ENCODE measurements around the gene ELL. TPM values are rescaled to one million over a fixed set of nuclear protein-coding genes. Genes with fewer than 3 reads are reported as not detected.

ELL gene
- polyA plus RNA-seq, 6 donors from 2014 or later: 7.0 to 19.3 (median 14.6) TPM

DNA sequence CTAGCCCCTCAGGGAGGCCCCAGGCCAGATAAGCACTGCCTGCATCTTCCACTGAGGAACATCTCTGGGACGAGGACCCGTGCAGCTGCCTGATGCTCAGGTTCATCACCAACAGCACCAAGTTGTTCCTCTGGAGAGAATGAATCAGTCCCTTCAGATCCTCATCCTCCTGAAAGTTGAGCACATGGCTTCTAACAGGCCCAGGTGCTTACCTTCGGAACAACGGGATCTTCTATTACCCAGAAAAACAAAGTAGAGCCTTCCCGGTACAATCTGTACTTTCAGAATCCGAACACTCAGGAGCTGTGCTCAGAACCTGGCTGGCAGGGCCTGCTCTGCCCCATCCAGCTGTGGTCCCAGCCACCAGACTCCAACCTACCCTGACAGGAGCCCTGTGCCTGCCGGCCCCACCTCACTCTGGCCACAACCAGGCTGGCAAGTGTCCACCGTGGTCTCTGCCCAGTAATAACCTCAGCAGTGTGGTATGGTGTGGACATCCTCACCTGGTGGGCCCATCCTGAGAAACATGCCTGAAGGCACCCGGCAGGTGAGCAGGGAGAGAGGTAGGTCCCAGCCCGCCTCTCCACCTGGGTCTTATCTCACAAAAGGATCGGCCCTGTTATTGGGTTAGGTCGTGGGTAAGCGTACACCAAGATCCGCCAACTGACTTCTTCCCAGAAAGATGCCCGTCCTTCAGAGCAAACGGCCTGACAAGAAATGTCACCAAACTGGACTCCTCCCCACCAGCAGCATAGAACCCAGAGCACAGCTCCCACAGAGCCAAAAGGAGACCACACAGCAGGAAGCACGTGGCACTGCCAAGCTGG lies 34.1 kb downstream of the ELL start:
- Mint-ChIP-seq H3K4me1 (peaks cover 41 to 79% (median 62%) of the 10 kb centered on the region in 3 donors), H3K36me3 (no peaks in the 10 kb centered on the region), H3K4me3 (no peak overlapping the region), H3K9me3 (no peaks in the 10 kb centered on the region), H3K27ac (peak overlapping the region in 1 of 6 donors; percentile 37), H3K27me3 (no peaks in the 10 kb centered on the region)
- no peak for ATAC-seq (ENCODE audit: low read depth in 2 of 2)
- DNase-seq: no peak

DNA sequence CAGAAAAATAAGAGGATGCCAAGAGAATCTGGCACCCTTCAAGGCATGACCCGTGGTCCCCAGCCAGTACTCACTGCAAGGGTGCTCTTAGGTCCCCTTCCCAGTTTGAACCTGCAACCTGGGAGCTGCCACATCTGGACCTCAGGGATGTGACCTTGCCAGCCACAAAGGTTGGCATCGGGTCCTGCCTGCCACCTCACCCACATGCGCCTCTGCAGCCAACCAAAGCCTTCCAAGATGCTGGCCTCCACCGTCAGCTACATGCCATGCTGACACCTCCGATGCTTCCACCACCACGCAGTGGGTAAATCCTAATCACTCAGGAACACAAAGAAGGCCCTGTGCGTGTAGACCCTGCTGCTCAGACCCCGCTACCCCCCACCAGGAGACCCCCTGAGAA lies 35.1 kb downstream of the ELL start:
- no peaks in the 10 kb centered on the region for H3K36me3 Mint-ChIP-seq
- no peak for ATAC-seq (ENCODE audit: low read depth in 2 of 2)
- H3K27ac Mint-ChIP-seq: peak overlapping the region in 2 of 6 donors; percentile 28 to 73
- no peak for DNase-seq
- no peaks in the 10 kb centered on the region for H3K9me3 Mint-ChIP-seq
- no peaks in the 10 kb centered on the region for H3K27me3 Mint-ChIP-seq
- H3K4me1 Mint-ChIP-seq: peaks cover 36 to 75% (median 64%) of the 10 kb centered on the region in 3 donors
- no peak overlapping the region for H3K4me3 Mint-ChIP-seq

DNA sequence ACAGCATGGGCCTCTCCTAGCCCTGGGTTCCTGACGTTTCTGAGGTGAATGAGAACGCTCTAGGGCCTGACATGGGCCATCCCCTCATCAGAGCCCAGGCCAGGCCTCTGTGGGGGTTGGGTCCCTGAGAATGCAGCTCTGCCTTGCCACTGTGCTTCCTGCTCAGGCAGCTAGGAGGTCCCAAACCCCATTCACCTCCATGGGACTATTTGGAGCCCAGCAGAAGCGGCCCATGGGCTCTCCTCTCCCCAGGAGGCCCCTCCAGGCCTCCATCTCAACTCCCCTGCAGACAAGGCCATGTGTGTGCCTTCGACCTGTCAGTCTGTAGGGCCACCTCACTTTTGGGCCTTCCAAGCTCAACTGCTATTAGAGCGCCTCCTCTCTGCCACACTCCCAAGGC lies 36.9 kb downstream of the ELL start:
- no peaks in the 10 kb centered on the region for H3K27me3 Mint-ChIP-seq
- DNase-seq (no peak), ATAC-seq (ENCODE audit: low read depth in 2 of 2) (peak in 1 of 2 donors; percentile 4)
- no peaks in the 10 kb centered on the region for H3K9me3 Mint-ChIP-seq
- H3K4me1 Mint-ChIP-seq: peaks cover 47 to 90% (median 74%) of the 10 kb centered on the region in 3 donors
- H3K36me3 Mint-ChIP-seq: no peaks in the 10 kb centered on the region
- no peak overlapping the region for H3K4me3 Mint-ChIP-seq
- peak overlapping the region in 2 of 6 donors; percentile 65 to 76 for H3K27ac Mint-ChIP-seq

DNA sequence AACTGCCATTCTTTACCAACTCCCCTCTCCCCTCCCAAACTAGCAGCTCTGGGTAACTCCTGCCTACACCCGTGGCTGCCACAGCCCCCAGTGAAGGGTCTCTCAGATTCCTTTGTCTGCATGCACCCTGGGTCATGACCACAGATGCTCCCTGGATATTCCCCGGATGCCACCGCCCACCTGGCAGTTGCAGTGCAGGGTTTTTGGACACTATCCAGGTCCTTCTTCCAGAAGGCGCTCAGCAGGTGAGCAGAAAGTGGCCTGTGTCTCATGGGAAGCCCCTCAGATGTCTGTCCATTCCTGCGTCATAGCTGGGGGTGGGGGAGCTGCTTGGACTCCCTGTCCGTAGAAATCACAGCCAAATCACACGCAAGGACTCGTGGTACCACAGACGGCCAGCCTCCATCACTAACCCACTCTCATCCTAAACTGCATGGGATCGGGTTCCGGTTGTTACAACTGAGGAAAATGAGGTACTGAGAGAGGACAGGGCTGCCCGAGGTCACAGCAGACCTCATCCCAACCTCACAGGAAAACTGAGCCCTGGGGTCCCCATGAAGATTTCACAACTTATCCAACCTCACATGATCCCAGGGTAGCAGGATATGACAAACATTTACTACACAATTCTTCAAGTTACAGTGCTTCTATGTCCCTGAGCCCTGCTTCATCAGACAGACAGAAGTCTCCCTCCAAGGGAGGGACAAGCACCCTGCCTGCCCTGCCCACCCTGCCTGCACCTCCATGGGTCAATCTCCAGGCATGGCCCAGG lies 38.6 kb downstream of the ELL start:
- Mint-ChIP-seq H3K9me3 (no peaks in the 10 kb centered on the region), H3K27ac (no peak overlapping the region), H3K4me1 (peaks cover 55 to 90% (median 83%) of the 10 kb centered on the region in 3 donors), H3K4me3 (peak overlapping the region in 1 of 8 donors; percentile 29), H3K36me3 (no peaks in the 10 kb centered on the region), H3K27me3 (no peaks in the 10 kb centered on the region)
- ATAC-seq (ENCODE audit: low read depth in 2 of 2) (no peak), DNase-seq (no peak)

DNA sequence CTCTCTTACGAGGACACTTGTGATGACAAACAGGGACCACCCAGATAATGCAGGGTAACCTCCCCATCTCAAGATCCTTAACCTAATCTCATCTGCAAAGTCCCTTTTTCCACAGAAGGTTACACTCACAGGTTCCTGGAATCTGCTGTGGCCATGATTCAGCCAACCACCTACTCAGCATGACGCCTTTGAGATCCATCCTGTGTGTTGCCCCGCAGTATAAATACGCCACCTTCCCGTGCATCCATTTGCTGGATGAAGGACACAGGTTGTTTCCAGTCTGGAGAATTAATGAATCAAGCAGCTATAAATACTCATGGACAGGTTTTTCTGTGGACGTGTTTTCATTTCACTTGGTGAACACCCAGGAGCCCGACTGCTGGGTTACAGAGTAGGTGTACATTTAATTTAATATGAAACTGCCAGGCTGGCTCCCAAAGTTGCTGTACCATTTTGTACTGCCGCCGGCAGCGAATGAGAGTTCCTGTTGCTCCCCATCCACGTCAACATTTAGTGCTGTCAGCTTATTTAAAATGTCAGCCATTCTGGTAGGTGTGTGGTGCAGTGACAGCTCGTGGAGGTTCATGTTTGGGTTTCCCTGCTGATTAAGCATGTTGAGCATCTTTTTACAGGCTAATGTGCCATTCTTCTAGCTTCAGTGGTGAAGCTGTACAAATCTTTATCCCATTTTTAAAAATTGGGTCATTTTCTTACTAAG lies 40.2 kb downstream of the ELL start:
- DNase-seq: no peak
- Mint-ChIP-seq H3K9me3 (no peaks in the 10 kb centered on the region), H3K36me3 (no peaks in the 10 kb centered on the region), H3K27ac (peak overlapping the region in 3 of 6 donors; percentile 26 to 56 (median 32)), H3K4me3 (peak overlapping the region in 1 of 8 donors; percentile 40), H3K27me3 (no peaks in the 10 kb centered on the region), H3K4me1 (peaks cover 58 to 90% (median 83%) of the 10 kb centered on the region in 3 donors)
- ATAC-seq (ENCODE audit: low read depth in 2 of 2): no peak

DNA sequence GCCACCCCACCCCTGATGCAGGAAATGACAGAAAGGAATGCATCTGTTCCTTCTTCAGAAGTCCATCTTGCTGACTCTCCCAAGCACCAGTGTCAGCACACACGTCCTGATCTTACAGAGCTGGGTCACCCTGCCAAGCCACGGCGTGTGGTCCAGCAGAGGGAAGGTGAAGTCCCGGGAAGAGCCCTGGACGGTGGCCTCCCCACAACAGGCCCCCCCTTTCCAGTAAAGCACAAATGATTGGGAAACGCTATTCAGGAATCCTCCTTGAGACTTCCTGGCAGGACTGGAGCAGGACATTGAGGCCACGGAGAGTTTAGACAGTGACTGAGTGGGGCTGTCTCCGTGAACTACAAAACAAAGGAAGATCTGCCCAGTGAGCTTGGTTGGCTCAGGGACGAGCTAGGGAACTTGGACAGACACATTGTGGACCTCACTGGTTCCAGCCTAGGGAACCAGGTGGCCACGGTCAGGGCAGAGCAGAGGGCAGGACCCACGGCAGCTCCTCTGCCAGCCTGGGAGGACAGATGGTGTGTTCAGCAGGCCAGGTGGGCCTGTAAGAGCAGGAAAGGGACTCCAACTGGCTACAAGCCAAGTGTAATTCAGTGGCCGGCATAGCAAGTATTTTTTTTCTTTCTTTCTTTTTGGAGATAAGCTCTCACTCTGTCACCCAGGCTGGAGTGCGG lies 41.7 kb downstream of the ELL start:
- Mint-ChIP-seq H3K9me3 (no peaks in the 10 kb centered on the region), H3K27ac (peak overlapping the region in 3 of 6 donors; percentile 36 to 69 (median 51)), H3K27me3 (no peaks in the 10 kb centered on the region), H3K4me3 (peak overlapping the region in 4 of 8 donors; percentile 19 to 75 (median 50)), H3K4me1 (peaks cover 62 to 87% (median 82%) of the 10 kb centered on the region in 3 donors), H3K36me3 (no peaks in the 10 kb centered on the region)
- DNase-seq (no peak), ATAC-seq (ENCODE audit: low read depth in 2 of 2) (no peak)

DNA sequence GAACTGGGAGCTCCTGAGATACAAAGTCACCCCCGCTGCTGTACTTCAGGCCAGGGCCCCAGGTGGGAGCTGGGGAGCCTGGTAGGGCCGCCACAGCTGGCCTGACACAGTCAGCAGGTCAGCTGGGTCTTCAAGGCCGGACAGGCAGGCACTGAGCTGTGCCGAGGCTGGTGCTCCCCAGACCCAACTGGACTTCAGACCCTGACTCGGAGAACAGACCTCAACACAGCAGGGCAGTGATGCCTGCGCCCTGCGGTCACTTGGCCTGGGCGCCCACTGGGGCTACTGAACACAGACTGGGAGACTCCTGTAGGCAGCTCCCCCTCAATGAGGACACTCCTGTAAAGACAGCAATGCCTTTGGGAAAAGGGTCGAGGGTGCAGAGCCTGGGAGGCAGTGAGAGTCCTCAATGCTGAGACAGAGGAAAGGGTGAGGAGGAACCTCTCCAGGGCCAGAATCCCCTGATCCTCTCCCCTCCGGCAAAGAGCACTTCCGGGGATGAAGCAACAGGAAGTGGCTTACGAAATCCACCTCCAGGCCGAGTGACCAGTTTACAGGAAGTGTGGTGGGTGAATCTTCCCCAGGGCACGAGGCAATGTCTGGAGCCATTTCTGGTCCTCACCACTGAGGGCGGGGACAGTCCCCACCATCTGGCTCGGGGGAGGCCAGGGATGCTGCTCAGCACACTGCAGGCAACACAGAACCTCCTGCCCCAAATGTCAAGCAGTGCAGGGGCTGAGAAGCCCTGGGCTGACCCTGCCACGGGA lies 43.1 kb downstream of the ELL start:
- H3K9me3 Mint-ChIP-seq: no peaks in the 10 kb centered on the region
- DNase-seq: no peak
- H3K27ac Mint-ChIP-seq: peak overlapping the region; percentile 78 to 95 (median 87)
- no peaks in the 10 kb centered on the region for H3K27me3 Mint-ChIP-seq
- H3K36me3 Mint-ChIP-seq: no peaks in the 10 kb centered on the region
- peaks cover 52 to 78% (median 73%) of the 10 kb centered on the region in 3 donors for H3K4me1 Mint-ChIP-seq
- H3K4me3 Mint-ChIP-seq: peak overlapping the region in 7 of 8 donors; percentile 54 to 81 (median 62)
- peak; percentile 63 to 73 for ATAC-seq (ENCODE audit: low read depth in 2 of 2)

DNA sequence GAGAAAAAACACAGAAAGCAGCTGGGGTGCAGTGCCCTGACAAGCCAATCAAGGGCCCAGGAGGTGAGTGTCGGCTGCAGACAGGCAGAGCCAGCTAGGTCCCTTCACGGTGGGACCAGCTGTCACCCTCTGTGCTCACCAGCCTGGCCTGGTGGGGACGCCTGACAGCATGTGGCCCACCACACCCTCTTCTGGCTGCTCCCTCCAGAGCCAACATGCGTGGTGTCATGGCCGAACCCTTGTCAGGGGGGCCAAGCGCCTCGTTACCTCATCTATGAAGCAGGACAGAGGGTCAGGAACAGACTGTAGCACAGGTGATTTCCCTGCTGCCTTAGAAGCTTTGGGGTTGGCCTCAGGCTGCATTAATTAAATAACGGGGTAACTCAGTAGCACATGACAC lies 43.9 kb downstream of the ELL start:
- peaks cover 0 to under 1% of the 10 kb centered on the region in 2 donors for H3K36me3 Mint-ChIP-seq
- H3K27ac Mint-ChIP-seq: peak overlapping the region in 3 of 6 donors; percentile 89 to 95 (median 90)
- ATAC-seq (ENCODE audit: low read depth in 2 of 2) (peak; percentile 13 to 24), DNase-seq (no peak)
- H3K4me1 Mint-ChIP-seq: peaks cover 47 to 76% (median 71%) of the 10 kb centered on the region in 3 donors
- H3K4me3 Mint-ChIP-seq: peak overlapping the region in 1 of 8 donors; percentile 1
- H3K9me3 Mint-ChIP-seq: no peaks in the 10 kb centered on the region
- no peaks in the 10 kb centered on the region for H3K27me3 Mint-ChIP-seq

DNA sequence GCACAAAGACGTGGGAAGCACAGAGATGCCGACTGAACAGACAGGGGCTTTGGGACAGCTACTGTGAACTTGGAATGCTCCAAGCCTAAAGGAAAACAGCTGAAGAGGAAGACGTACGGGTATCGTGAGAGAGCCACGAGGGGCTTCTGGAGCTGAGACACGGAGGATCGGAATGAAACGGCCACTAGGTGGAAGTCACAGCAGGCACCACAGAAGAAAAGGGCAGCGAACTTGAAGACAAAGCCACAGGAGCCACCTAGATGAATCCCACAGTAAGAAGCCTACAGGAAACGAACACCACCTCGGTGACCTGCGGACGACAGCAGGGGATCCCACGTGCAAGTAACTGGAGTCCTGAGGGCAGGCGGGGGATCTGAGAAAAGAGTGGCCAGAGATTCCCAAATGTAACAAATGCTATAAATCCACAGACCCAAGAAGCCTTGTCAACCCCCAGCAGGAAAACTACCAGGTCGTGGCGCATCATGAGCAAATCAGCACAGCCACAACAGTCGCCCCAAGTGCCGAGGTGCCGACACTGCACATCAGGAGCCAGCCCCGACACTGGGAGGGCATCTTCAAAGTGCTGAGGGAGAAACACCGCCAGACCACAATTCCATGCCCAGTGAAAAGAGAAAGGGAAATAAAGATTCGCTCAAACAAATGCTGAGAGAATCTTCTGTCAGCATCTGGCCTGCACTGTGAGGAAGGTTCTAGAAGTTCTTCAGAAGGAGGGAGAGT lies 44.7 kb downstream of the ELL start:
- Mint-ChIP-seq H3K27ac (peak overlapping the region in 4 of 6 donors; percentile 22 to 89 (median 80)), H3K4me1 (peaks cover 49 to 69% (median 64%) of the 10 kb centered on the region in 3 donors), H3K36me3 (peaks cover 0 to 4% of the 10 kb centered on the region in 2 donors), H3K9me3 (no peaks in the 10 kb centered on the region), H3K27me3 (no peaks in the 10 kb centered on the region), H3K4me3 (peak overlapping the region in 2 of 8 donors; percentile 22 to 48)
- ATAC-seq (ENCODE audit: low read depth in 2 of 2) (no peak), DNase-seq (no peak)

DNA sequence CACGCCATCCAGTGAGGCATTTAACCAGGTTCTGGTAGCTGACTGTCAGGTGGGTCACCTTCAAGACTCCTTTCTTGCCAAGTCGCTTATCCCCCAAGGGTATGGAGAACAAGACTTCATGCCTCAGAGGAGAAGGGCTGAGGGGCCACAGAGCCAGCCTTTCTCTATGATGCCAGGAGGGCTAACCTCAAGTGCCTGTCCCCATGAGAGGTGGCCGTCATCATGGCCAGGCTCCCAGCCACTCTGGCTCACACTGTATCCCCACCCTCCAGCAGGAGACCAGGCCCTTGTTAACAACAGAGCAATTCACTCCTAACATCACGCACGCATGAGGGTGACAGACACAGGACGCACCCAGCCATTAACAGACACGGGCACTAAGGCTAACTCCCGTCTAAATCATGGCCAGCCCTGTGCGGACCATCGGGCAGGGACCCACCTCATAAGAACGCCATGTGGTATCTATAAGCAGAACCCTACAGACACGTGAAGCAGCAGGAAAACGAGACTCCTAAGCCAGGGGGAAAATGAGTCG lies 45.3 kb downstream of the ELL start:
- no peak for DNase-seq
- Mint-ChIP-seq H3K9me3 (no peaks in the 10 kb centered on the region), H3K27ac (peak overlapping the region in 2 of 6 donors; percentile 22 to 89), H3K4me3 (no peak overlapping the region), H3K4me1 (peaks cover 48 to 68% (median 61%) of the 10 kb centered on the region in 3 donors), H3K36me3 (peaks cover 0 to 4% of the 10 kb centered on the region in 2 donors), H3K27me3 (no peaks in the 10 kb centered on the region)
- no peak for ATAC-seq (ENCODE audit: low read depth in 2 of 2)

DNA sequence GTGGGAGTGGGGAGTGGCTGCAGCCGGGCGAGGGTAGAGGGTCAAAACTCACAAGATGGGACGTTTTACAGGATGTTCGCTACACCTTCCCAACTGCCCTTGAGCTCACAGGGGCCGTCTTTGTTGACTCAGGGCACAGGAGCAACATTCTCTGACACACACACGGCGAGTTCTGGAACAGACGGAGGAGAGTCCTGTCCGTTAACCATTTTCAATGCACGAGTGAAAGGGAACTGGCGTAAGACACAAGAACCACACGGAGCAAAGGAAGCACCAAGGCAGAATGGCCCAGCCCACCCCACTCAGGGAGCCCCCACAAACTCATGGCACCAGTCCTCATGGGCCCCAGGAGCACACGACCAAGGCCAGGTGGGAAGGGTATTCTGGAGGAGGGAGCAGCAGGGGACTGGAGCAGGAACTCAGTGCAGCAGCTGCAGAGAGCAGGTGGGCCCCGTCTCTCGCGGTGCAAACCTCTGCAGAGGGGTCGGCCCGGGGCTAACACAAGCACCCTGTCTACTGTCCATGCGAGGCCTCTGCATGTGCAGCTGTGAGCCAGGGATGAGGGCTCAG lies 46.0 kb downstream of the ELL start:
- DNase-seq: no peak
- no peak for ATAC-seq (ENCODE audit: low read depth in 2 of 2)
- Mint-ChIP-seq H3K4me1 (peaks cover 41 to 61% (median 53%) of the 10 kb centered on the region in 3 donors), H3K4me3 (no peak overlapping the region), H3K27me3 (no peaks in the 10 kb centered on the region), H3K36me3 (peaks cover 0 to 4% of the 10 kb centered on the region in 2 donors), H3K27ac (peak overlapping the region in 3 of 6 donors; percentile 32 to 96 (median 91)), H3K9me3 (no peaks in the 10 kb centered on the region)

Measured in naive B cell (primary cell).